ENCODE data around the gene GADD45B.

DNA sequence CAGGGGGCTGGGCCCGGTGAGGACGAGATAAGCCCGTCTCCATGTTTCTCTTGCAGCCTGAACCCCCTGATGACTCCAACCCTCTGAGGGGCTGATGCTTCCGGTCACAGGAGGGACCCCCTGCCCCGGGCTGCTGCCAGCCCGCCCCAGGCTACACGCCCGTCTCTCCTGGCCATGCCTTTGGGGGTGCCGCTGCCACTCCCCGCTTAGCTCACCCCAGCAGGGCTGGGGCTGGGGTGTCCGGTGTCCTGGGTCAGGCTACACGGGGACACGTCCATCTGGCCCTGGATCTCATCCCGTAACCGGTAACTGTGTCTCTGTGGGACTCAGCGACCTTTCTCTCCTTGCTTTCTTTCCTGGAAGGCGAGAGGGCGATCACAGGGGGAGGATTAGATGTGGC is 40.8 kb downstream of the GADD45B start:
- TF ChIP-seq, protein P1, sequence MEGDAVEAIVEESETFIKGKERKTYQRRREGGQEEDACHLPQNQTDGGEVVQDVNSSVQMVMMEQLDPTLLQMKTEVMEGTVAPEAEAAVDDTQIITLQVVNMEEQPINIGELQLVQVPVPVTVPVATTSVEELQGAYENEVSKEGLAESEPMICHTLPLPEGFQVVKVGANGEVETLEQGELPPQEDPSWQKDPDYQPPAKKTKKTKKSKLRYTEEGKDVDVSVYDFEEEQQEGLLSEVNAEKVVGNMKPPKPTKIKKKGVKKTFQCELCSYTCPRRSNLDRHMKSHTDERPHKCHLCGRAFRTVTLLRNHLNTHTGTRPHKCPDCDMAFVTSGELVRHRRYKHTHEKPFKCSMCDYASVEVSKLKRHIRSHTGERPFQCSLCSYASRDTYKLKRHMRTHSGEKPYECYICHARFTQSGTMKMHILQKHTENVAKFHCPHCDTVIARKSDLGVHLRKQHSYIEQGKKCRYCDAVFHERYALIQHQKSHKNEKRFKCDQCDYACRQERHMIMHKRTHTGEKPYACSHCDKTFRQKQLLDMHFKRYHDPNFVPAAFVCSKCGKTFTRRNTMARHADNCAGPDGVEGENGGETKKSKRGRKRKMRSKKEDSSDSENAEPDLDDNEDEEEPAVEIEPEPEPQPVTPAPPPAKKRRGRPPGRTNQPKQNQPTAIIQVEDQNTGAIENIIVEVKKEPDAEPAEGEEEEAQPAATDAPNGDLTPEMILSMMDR (IDR thresholded peaks at IDR 0.05) = no peak
- TF ChIP-seq POLR2A (IDR thresholded peaks at IDR 0.05) = no peak

Measured in thyroid gland (tissue), 4 donors.